Measurements from ENCODE around the gene FAM167B.
A peak's percentile ranks its signal among the peaks of the same experiment; 100 is the strongest.

Gene FAM167B

DNA sequence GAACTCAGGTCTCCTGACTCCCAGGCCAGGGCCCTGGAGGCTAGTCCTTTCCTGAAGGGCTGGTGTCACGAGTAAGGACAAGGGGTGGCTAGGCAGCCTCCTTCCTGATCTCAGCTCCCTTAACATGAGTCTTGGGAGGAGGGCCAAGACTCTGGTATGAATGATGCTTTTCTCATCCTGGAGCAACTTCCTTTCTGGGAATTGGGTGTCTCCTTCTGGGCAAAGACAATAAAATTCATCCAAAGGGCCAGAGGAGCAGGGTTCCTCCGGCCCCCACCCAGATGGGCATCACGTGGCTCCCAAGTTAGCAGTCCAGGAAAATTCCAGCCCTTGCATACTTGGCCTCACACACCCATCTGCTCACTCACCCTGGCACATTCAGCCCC, at the start of gene FAM167B:
TSS of gene FAM167B (plus strand) at position 335 of the 386 bp plus-strand sequence. CDS start 200 bp downstream, outside the sequence.
- no peak for DNase-seq (ENCODE audit: low read depth)

DNA sequence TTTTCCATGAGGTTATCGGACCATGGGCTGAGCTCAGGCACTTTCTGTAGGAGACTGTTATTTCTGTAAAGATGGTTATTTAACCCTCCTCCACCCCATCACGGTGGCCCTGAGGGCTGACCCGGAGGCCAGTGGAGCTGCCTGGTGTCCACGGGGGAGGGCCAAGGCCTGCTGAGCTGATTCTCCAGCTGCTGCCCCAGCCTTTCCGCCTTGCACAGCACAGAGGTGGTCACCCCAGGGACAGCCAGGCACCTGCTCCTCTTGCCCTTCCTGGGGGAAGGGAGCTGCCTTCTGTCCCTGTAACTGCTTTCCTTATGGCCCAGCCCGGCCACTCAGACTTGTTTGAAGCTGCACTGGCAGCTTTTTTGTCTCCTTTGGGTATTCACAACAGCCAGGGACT, 49.2 kb upstream of the FAM167B start:
- DNase-seq (ENCODE audit: low read depth): no peak

DNA sequence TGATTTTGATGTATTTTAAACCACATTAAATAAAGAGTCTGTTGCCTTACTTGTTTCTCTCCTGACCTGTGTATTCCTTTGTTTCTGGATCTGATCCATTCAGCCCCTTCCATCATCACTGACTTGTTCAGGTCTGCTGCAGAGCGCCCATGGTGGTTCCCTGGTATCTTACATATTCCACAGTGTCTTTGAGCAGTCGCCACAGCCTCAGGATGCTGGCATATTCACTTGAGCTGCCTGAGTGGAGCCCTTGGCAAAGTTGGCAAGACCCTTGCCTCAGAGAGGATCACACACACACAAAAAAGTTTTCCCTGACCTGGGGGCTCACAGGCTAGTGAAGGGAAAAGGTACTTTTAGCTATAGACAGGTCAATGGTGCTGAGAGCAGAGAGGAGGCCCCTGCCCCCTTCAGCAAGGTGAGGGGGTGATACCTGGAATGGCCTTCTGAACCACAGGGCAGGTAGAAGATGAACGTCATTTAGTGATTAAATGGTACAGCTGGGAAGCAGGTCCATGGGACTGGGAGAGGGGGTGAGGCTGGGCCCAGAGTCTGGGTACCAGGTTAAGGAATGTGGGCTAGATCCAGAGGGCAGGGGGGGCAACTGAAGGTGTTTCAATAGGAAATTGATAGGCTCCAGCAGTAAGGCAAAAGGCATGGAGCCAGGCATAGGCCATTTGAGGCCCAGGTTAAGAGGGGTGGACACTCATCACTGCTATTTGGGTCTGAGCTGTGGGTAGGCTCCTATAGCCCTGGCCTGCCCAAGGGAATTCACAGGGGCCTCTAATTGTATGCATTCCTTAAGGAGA, 48.6 kb upstream of the FAM167B start:
- DNase-seq (ENCODE audit: low read depth): no peak

DNA sequence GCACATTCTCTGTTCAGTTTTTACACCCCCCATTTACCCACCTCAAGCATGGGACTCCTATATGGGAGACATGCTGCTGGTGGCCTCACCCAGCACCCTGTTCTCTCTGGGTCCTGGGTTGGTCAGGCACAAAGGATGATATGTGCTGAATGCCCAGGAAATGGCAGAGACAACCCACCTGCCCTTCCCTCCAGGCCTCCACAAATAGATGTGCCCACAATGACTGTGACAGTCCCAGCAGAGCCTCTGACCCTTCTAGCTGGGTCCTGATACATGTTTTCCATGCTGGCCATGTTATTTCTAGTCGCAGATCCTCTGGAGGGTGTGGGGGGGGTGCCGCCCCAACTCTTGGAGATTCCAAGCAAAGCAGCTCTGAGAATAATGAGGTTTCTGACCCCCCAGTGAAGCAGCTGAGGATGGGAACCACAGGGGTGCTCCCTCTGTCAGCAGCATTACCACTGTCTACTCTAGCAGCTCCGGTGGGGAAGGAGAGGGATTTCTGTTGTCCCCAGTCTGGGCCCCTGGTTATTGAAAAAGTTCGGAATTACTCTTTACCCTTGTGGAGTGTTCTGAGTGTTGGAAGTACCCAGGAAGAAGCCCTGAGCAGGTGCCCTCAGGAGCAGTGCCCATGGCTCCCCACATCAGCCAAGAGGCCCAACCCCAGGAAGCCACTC, 47.8 kb upstream of the FAM167B start:
- DNase-seq (ENCODE audit: low read depth): no peak

DNA sequence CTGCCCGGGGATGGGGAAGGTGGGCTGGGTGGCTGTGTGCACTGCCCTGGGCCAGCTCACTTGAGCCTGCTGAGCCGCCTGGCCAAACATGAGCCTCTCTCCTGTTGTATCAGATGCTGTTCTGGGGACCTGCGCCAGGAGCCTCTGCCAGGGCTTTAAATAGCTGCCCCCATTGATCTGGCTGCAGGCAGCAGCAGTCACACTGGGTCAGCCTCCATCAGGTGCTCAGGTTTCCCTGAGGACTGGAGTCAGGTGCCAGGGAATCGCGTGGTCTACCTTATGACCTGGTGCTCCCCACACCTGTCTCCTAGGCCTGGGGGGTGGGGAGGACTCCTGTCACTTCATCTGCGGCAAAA, 47.3 kb upstream of the FAM167B start:
- DNase-seq (ENCODE audit: low read depth): no peak

DNA sequence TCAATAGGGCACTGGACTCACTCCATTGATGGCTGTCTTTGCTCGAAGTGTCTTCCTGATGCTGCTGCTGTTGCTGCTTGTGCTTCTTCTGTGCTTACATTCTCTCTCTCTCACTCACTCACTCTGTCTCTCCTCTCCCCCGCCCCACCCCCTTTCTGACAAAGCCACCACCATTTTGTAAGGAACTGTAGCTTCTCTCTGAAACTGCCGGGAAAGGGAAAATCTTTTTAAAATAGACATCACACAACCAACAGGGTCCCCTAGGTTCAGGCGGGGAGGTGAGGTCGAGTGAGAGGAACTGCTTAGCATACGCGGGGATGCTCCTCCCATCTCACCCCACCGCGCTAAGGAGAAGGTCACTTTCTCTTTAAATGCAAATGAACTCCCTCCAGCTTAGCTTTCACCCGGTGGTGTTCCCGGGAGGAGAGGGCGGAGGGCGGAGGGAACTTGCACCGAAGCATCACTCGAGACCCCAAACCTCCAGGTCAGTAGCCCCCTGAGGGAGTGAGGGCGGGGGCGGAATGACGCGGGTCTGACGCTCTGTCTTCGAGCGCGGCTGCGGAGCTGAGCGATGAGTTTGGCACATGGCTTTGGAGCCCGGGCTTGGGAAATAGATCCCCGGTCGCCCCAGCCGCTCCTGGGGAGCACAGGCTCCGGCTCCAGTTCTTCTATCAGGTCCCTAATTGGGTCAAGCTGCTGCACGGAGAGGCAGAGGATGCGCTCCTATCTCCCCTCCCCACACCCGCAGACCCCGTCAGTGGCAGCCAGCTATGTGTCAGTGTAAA, 46.6 kb upstream of the FAM167B start, which contains the start of gene CCDC28B:
TSS of gene CCDC28B (plus strand) at position 370 of the 785 bp plus-strand sequence. CDS start 1,341 bp downstream, outside the sequence.
- DNase-seq (ENCODE audit: low read depth): no peak

DNA sequence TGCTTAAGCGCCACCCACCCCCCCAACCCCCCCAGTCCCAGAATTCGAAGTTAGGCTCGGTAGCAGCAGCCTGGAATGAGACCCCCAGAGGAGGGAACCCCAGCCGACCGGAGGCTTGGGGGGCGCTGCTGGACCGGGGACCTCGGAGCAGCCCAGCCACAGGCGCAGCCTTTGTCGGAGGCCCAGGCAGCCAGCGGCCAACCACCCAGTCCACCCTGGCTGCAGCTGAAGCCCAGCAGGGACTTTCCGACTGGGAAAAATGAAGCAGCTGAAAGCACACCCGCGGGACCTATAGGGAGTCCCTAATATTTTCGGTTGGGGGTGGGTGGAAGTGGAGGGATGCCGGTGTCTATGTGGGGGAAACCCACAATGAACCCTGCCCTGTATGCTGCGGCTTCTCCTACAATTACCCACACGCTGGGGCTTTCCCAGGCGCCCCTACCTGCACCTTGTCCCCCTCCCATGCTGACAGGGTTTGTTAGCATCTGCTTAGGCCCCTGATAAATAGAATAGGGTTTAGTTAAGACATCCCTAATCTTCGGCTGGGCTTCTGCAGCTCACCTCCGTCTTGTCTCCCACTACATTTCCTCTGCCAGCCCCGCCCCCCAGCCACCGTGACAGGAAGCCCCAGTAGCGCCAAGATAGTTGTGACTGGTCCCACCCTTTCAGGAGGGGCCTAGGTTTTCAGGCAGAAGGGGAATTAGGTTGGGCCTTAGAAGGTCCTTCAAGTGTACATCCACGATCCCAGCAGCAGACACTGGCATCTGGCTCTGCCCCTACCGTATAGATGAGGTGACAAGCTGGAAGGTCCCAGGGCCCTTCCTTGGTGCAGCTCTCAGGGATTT, 45.8 kb upstream of the FAM167B start:
- peak; percentile 64 for DNase-seq (ENCODE audit: low read depth)

DNA sequence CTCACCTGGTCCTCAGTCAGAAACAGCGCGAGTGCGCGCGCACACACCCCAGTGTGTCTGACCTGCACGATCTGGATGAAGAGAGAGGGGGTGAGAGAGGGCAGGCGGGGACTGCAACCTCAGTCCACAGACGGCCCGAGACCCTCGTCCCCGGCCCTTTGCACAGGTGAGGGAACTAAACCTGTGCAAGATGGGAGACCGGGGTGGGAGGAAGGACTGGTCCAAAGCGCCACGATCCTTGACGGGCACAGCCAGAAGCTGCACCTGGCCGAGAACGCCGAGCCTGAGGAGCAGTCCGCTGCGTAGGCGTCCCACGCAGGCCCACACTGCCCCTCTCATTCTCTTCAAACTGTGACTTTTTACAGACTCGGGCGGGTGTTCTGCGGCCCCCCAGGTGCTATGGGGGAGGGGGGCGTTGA, 42.1 kb upstream of the FAM167B start:
- no peak for DNase-seq (ENCODE audit: low read depth)

DNA sequence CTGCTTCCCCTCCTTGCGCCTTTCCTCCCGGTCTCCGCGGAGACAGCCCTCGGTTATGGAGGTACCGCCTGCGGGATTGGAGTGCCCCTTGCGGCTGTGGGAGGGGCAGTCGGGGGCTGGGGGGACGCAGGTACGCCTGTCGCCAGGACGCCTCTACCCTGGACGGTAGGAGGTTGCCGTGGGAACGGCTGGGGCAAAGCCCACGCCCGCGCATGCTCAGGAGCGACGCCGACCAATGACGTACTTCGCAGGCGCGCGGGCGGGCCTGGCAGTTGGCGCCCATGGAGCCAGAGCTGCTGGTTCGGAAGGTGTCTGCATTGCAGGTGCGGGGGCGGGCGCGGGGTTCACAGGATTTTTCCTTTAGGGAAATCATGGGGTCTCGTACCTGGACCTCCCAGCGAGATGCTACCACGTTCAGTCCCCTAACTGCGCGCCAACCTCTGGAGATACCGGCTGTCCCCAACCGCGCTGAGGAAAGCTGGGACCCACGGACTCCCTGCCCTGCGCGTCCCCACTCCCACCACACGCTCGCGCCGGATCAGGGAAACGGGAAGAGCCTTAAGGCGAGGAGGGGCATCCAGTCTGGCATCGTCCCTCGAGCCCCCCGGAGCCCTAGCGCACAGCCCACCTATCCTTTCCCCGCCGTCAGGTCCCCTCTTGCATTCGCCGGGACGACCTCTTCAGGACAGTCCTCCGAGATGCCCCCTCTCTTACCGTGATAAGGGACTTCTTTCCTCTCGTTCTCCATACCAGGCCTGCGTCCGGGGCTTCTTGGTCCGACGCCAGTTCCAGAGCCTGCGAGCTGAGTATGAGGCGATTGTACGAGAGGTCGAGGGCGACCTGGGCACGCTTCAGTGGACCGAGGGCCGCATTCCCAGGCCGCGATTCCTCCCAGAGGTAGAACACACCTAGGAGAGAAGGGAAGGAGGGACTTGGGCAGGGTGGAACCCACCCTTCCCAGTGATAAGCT, 41.3 kb upstream of the FAM167B start, which contains the start of gene IQCC:
TSS of gene IQCC (plus strand) at position 271 of the 970 bp plus-strand sequence. CDS start at position 282, 11 bp downstream.
- DNase-seq (ENCODE audit: low read depth): peak; percentile 66

DNA sequence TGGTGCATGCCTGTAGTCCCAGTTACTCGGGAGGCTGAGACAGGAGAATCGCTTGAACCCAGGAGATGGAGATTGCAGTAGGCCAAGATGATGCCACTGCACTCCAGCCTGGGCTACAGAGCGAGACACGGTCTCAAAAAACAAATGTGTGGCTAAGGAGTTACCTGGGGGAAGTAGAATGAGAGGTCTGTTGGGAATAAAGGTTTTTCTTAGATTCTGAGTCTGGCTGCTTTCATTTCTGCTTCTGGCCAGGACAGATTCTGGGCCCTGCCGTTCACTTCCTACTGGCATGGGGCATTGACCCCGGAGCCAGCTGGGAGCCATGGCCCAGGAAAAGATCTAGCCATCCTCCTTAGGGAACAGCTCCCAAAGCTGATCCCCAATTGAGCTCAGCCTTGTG, 38.6 kb upstream of the FAM167B start:
- no peak for DNase-seq (ENCODE audit: low read depth)

DNA sequence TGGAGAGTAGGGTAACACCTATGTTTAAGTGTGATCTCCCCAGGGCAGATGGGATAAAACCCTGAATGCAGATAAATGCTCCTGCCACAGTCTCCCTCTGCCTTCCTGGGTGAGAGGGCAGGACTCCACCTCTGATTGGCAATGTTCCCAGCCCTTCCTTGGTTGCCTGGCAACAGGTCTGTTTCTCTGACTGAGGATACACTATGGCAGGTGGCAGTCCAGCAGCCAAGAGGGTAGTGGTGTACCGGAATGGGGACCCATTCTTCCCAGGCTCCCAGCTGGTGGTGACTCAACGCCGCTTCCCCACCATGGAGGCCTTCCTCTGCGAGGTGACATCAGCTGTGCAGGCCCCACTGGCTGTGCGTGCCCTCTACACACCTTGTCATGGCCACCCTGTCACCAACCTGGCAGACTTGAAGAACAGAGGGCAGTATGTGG, 38.1 kb upstream of the FAM167B start, which contains the start of gene DCDC2B:
TSS of gene DCDC2B (plus strand) at position 199 of the 438 bp plus-strand sequence. CDS start at position 204, 5 bp downstream.
- DNase-seq (ENCODE audit: low read depth): no peak

DNA sequence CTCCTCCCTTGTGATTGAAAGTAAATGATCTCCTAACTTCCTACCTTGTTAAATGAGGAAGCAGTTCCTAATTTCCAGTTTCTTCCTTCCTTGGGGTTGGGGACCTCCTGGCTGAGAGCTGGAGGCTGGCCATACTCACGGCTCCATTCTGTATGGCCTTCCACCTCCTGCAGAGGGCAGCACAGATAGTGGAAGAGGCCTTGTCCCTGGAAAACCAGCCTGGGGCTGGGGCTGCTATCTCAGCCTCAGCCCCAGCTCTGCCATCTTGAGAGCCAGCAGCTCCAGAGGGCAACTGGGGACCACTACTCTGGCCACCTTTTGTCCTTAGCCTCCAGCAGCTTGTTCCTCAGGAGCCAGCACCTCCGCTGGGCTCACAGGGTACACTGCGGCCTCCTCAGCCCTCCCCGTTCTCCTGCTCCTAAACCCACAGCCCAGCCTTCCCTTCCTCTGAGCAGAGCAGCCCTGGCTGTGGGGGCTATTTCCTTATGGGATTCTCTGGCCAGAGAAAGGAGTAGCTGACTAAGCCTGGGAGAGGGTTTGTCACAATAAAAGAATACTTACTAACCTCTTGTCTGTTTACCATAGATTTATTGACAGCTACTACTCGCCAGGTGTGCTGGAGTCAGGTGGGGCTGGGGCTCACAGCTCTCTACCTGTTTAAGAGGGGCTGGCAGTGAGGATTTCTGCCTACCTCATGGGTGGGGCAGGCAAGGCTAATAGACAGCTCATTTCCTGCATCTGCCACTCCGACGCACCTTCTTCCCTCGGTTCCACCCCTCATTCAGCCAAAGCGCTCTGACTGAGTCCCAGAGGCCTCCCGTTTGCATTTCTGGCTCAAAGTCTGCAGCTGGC, 31.2 kb upstream of the FAM167B start:
- peak; percentile 32 for DNase-seq (ENCODE audit: low read depth)

DNA sequence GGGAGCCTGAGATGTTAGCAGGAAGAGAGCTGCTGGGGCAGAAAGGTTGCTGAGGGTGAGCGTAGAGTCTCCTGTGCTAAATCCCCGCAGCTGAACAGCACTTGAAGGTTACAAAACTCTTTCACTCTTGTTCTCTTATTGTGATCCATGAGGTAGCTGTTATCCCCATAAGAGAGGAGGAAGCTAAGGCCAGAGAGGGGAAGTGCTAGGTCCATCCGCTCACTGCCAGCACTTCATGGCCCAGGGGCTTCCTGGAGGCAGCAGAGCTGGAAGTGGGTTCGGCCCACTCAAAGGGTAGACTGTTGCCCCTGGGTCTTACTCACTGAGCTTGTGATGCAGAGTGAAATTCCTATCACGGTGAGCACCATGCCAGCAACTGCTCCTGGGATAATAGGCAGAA, 30.5 kb upstream of the FAM167B start:
- DNase-seq (ENCODE audit: low read depth): no peak

DNA sequence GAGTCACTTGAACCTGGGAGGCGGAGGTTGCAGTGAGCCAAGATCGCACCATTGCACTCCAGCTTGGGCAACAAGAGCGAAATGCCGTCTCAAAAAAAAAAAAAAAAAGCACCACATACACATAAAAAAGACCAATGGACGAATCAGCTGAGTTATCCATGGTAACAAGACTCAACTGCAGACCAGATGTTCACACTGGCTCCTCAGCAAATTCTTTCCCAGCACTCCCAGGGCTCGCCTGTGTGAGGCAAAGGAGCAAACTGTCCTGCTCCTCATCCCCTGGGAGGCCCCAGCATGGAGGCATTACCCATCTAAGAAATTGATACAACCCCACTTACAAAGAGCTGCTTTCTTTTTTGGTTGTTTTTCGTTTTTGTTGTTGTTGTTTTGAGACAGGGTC, 28.0 kb upstream of the FAM167B start:
- DNase-seq (ENCODE audit: low read depth): no peak

DNA sequence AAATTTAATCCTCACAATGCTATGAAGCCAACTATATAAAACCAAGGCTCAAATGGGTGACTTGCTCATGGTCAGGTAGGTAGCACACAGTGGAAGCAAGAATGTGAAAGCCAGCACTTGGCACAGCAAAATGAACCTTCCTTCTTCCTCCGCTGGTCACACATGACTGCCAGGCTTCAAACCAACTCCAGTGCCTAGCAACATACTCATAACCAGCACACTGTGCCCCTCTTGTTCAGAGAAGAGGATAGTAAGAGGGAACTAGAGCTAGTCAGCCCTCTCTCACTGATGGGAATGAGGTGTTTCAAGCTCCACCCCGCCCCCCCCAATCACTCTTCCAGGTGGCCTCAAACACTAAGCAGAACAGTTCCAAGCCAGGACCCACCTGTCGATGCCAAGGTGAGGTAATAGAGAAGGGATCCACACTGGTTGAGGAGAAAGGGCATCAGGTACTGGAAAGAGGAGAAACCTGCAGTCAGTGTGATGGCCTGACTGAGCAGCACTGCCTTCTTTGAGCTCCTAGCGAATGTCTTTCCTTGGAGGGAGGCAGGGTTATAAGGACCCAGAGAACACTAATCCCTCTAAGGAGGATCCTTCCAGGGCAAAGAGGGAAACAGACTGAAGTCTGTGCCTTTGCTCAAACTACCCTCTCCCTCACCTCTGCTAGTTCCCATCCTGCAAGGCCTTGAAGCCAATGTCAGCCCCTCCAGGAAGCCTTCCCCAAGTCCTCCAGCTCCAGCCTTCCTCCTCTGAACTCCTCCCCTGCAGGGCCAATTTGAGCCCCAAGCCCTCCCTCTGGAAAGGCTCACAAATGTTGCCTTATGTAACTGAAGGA, 26.1 kb upstream of the FAM167B start:
- DNase-seq (ENCODE audit: low read depth): no peak

DNA sequence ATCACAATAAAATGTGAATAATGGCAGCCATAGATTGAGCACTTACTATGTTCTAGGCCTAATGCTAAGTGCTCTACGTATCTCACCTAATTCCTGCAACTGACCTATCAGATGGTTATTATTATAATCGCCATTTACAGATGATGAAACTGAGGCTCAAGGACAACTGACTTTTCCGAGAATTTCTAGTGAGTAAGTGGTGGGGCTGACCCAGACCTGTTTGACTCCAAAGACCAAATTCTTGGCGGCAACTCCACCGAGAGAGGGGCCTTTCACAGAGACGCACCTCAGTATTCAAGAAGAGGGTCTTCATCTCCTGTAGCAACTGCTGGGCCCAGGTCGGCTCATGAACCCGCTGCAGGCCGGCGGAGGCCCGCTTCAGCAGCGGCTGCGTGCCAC, 25.4 kb upstream of the FAM167B start:
- DNase-seq (ENCODE audit: low read depth): no peak

DNA sequence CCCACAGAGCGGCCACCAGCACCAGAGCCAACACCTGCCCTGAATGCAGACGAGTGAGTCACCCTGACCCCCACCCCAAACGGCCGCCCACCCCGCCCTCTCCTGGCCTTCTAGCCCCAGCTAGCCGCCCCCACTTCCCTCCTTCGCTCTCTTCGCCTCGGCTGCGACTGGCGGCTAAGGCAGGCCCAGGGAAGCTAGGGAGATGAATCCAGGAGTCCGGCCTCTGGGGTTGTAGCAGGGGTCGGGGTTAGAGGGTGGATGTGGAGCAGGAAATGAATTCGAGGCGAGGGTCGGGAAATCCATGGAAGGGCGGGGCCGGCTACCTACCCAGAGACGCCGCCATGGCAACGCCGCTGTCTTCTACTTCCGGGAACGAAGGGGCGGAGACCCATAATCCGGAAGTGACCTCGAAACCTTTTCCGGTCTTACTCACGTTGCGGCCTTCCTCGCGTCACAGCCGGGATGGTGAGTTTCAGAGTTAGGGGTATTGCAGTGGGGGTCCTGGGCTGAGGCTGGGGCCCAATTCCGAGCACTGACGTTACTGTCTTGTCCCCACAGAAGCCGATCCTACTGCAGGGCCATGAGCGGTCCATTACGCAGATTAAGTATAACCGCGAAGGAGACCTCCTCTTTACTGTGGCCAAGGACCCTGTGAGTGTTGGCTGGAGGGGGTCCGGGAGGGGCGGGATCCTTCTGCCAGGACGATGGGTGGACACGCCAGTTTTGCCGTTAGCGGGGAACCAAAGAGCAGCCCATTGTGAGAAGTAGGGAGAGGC, 24.9 kb upstream of the FAM167B start, which contains the start of the genes EIF3I and TMEM234:
TSS of gene EIF3I (plus strand) at position 428 of the 776 bp plus-strand sequence. CDS start at position 463, 35 bp downstream.
TSS of gene TMEM234 (minus strand) at position 374 of the 776 bp plus-strand sequence. CDS start at position 343, 31 bp downstream.
- DNase-seq (ENCODE audit: low read depth): peak; percentile 87

Measured in activated gamma-delta T cell treated with anti-CD3 and anti-CD28 coated beads, Interleukin-2, amount 50 U/mL, for 16 hours (primary cell).